HCT116 (cell line): ENCODE measurements around the gene USP50. TPM values are rescaled to one million over a fixed set of nuclear protein-coding genes. Genes with fewer than 3 reads are reported as not detected.

Experiments
- ATAC-seq: fragments of 200-7000 bp; cut with Tn5 transposase; 2 replicates; pipeline ENCODE4 v1.9.1; 2020; ENCODE audit warnings: mild to moderate bottlenecking, moderate library complexity
- BruUV-seq: library from RNA; stranded (reverse); fragments of 400-500 nt; replicated peaks from 2 replicates; lab custom pipeline; 2021; lab: Mats Ljungman, UMichigan
- CTCF ChIA-PET: fragments of 300-600 bp; sonication (Branson Sonifier 250); formaldehyde crosslinking; loops from one replicate; lab custom pipeline; 2021; ENCODE audit warnings: antibody characterized with exemption; lab: Charles Lee
- POLR2A ChIA-PET: fragments of 300-600, 350-600 bp; sonication (Branson Sonifier 250); formaldehyde crosslinking; loops from one replicate; lab custom pipeline; 2021; ENCODE audit warnings: antibody characterized with exemption; lab: Charles Lee
- RAD21 ChIA-PET, 2 experiments: fragments of 300-600 bp; sonication (Branson Sonifier 250); formaldehyde crosslinking; loops; one replicate each; lab custom pipeline; 2023; ENCODE audit warnings: low total read pairs in 2 of 2; ENCODE audit not compliant: uncharacterized antibody in 2 of 2, unreplicated experiment in 2 of 2, low non-redundant PET in 1 of 2; lab: Charles Lee
- DNase-seq: peaks from one replicate; pipeline ENCODE4 v3.0.0-alpha.2; 2010; ENCODE audit warnings: low read depth, low spot score
- H2AFZ ChIP-seq: fragments of 200-600 bp; shearing (Covaris generic), sonication (generic); 2 replicates; pipeline ENCODE4 v1.6.1; 2017; ENCODE audit warnings: low read depth, mixed run types, mixed read lengths, antibody characterized with exemption, low read length; ENCODE audit not compliant: poor library complexity, severe bottlenecking
- H3K27ac ChIP-seq: 2 replicates; pipeline ENCODE4 v1.5.1; 2012; ENCODE audit warnings: low read depth, low read length
- H3K27me3 ChIP-seq: fragments of 200-600 bp; sonication (generic); 2 replicates; pipeline ENCODE4 v1.6.1; 2016; ENCODE audit warnings: mixed run types, low read length, mixed read lengths; ENCODE audit not compliant: insufficient read depth
- H3K36me3 ChIP-seq, 2 experiments: fragments of 200-500 bp in 1 of 2; fragments of 200-600 bp in 1 of 2; sonication (Bioruptor generic) in 1 of 2; sonication (generic) in 1 of 2; 2 replicates each; pipeline versions ENCODE4 v1.5.1 to v1.6.1; 2014 to 2016; ENCODE audit warnings: low read length in 2 of 2, inconsistent platforms in 1 of 2, mixed read lengths in 1 of 2, mixed run types in 1 of 2; ENCODE audit not compliant: insufficient read depth in 2 of 2, control insufficient read depth in 1 of 2
- H3K4me1 ChIP-seq, 2 experiments: fragments of 200-600 bp in 1 of 2; sonication (generic) in 1 of 2; 2 replicates each; pipeline versions ENCODE4 v1.5.1 to v1.6.1; 2012 to 2017; ENCODE audit warnings: low read length in 2 of 2, inconsistent platforms in 1 of 2, mild to moderate bottlenecking in 1 of 2, mixed read lengths in 1 of 2, mixed run types in 1 of 2, moderate library complexity in 1 of 2; ENCODE audit not compliant: insufficient read depth in 2 of 2, control insufficient read depth in 1 of 2
- H3K4me2 ChIP-seq: fragments of 200-600 bp; sonication (generic); 2 replicates; pipeline ENCODE4 v1.6.1; 2017; ENCODE audit warnings: mixed run types, low read length, mixed read lengths
- H3K4me3 ChIP-seq, 2 experiments: fragments of 200-600 bp in 1 of 2; sonication (generic) in 1 of 2; replicated peaks in 1 of 2; 2 replicates each; pipeline ENCODE4 v1.5.1; 2011 to 2016; ENCODE audit warnings: low read length in 2 of 2, control low read depth in 1 of 2, low read depth in 1 of 2, mild to moderate bottlenecking in 1 of 2, mixed read lengths in 1 of 2, mixed run types in 1 of 2
- H3K79me2 ChIP-seq: fragments of 200-600 bp; sonication (generic); 2 replicates; pipeline ENCODE4 v1.6.1; 2017; ENCODE audit warnings: mild to moderate bottlenecking, mixed run types, low read length, moderate library complexity, mixed read lengths; ENCODE audit not compliant: insufficient read depth
- H3K9ac ChIP-seq: fragments of 200-600 bp; sonication (generic); 2 replicates; pipeline ENCODE4 v1.6.1; 2016; ENCODE audit warnings: low read length, mixed read lengths
- H3K9me2 ChIP-seq: fragments of 200-600 bp; sonication (generic), shearing (Covaris generic); 2 replicates; pipeline ENCODE4 v1.6.1; 2017; ENCODE audit warnings: mixed run types, mild to moderate bottlenecking, moderate library complexity; ENCODE audit not compliant: insufficient read depth
- H3K9me3 ChIP-seq, 2 experiments: fragments of 200-500 bp in 1 of 2; fragments of 200-600 bp in 1 of 2; sonication (Bioruptor generic) in 1 of 2; sonication (generic) in 1 of 2; 2 replicates each; pipeline ENCODE4 v1.6.1; 2014 to 2017; ENCODE audit warnings: low read length in 2 of 2, mixed read lengths in 2 of 2, inconsistent platforms in 1 of 2, low read depth in 1 of 2, mild to moderate bottlenecking in 1 of 2, mixed run types in 1 of 2, moderate library complexity in 1 of 2; ENCODE audit not compliant: control insufficient read depth in 1 of 2, insufficient read depth in 1 of 2
- H4K20me1 ChIP-seq: fragments of 200-600 bp; sonication (generic), shearing (Covaris generic); 2 replicates; pipeline ENCODE4 v1.6.1; 2017; ENCODE audit warnings: mixed run types, mild to moderate bottlenecking, moderate library complexity; ENCODE audit not compliant: insufficient read depth
- CBX3 ChIP-seq: IDR thresholded peaks from 2 replicates; pipeline ENCODE4 v1.6.1; 2012; ENCODE audit warnings: low read depth
- CEBPB ChIP-seq: IDR thresholded peaks from 2 replicates; pipeline ENCODE4 v1.6.1; 2012; ENCODE audit warnings: low read depth
- ELF1 ChIP-seq: IDR thresholded peaks from 2 replicates; pipeline ENCODE4 v1.6.1; 2012; ENCODE audit warnings: low read depth, borderline replicate concordance
- EZH2 ChIP-seq: fragments of 200-600 bp; sonication (generic); IDR thresholded peaks from 2 replicates; pipeline ENCODE4 v1.6.1; 2017; ENCODE audit warnings: antibody characterized with exemption, mixed run types
- JUND ChIP-seq: IDR thresholded peaks from 2 replicates; pipeline ENCODE4 v1.6.1; 2012
- POLR2A ChIP-seq: IDR thresholded peaks from 2 replicates; pipeline ENCODE4 v1.7.0; 2011; ENCODE audit warnings: borderline replicate concordance; ENCODE audit not compliant: insufficient read depth, insufficient read length; ENCODE audit errors: extremely low read depth
- POLR2AphosphoS5 ChIP-seq: IDR thresholded peaks from 2 replicates; pipeline ENCODE4 v1.6.1; 2011; ENCODE audit warnings: mild to moderate bottlenecking, low read depth, low read length, moderate library complexity
- SIN3A ChIP-seq: IDR thresholded peaks from 2 replicates; pipeline ENCODE4 v1.6.1; 2012; ENCODE audit warnings: low read depth
- TCF7L2 ChIP-seq: IDR thresholded peaks from 2 replicates; pipeline ENCODE4 v1.7.0; 2011; ENCODE audit warnings: borderline replicate concordance, inconsistent platforms; ENCODE audit not compliant: insufficient read depth, insufficient read length; ENCODE audit errors: extremely low read depth
- ZBTB33 ChIP-seq: IDR thresholded peaks from 2 replicates; pipeline ENCODE4 v1.6.1; 2011; ENCODE audit warnings: mild to moderate bottlenecking, low read length, moderate library complexity; ENCODE audit not compliant: insufficient replicate concordance; ENCODE audit errors: extremely low read depth
- ZNF274 ChIP-seq: fragments of 200-500 bp; sonication (Bioruptor generic); IDR thresholded peaks from 2 replicates; pipeline ENCODE4 v1.6.1; 2014; ENCODE audit warnings: mild to moderate bottlenecking, low read depth, low read length, inconsistent platforms
- intact Hi-C: fragments of 100-400 bp; cut with micrococcal nuclease; formaldehyde crosslinking; loops from 2 replicates; pipeline ENCODE4 v1.10.0; 2022
- total RNA-seq: library from RNA; stranded (reverse); gene quantifications from one replicate; pipeline ENCODE4 v1.2.1, GENCODE V29; 2021; ENCODE audit not compliant: unreplicated experiment
- TF ChIP-seq, protein P1 (sequence below), 3 experiments: fragments of 200-600 bp in 1 of 3; sonication (generic) in 1 of 3; IDR thresholded peaks in 2 of 3; conservative IDR thresholded peaks in 1 of 3; 2 replicates each; pipeline ENCODE4 v1.5.1; 2012 to 2017; ENCODE audit warnings: low read depth in 2 of 3, low read length in 2 of 3, antibody characterized with exemption in 1 of 3, borderline replicate concordance in 1 of 3, control low read depth in 1 of 3, mild to moderate bottlenecking in 1 of 3, mixed read lengths in 1 of 3, mixed run types in 1 of 3, moderate library complexity in 1 of 3; ENCODE audit not compliant: insufficient read depth in 1 of 3
- TF ChIP-seq, protein P2 (sequence below): IDR thresholded peaks from 2 replicates; pipeline ENCODE4 v1.6.1; 2012; ENCODE audit warnings: low read depth

Gene USP50
- total RNA-seq, 1 experiment from 2014 or later = not detected

DNA sequence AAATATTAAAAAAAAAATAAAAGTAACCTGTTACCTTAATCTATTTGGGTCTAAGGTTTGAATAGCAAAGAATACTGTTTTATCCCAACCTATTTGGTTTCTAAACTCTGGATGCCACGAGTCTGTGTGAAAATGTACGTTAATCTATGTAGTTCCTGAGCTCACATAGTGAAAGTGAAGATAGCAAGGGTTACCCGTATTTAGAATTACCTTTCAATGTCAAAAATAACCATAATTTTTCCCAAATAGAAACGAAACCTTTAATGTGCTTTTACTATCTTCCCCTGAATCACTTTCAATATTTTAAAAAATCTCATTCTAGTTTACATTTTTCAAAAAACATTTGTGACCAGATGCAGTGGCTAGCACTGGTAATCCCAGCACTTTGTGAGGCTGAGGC lies 5.8 kb upstream of the USP50 start:
- POLR2A ChIA-PET = no interaction called here
- ATAC-seq (no peak), DNase-seq (no peak)
- Histone ChIP-seq H2AFZ (no peak overlapping the region), H3K79me2 (no peaks in the 10 kb centered on the region), H3K9me2 (no peaks in the 10 kb centered on the region), H3K4me3 (no peak overlapping the region), H3K36me3 (no peaks in the 10 kb centered on the region), H3K27ac (no peak overlapping the region), H3K9me3 (no peaks in the 10 kb centered on the region), H3K4me1 (no peaks in the 10 kb centered on the region), H3K9ac (no peak overlapping the region), H3K27me3 (no peaks in the 10 kb centered on the region), H3K4me2 (no peak overlapping the region), H4K20me1 (no peaks in the 10 kb centered on the region)
- RAD21 ChIA-PET = no interaction called here
- no TSS peak for BruUV-seq
- intact Hi-C loops = no loop called here
- CTCF ChIA-PET = no interaction called here
- TF ChIP-seq ZNF274 = no peak
- TF ChIP-seq, protein P1, sequence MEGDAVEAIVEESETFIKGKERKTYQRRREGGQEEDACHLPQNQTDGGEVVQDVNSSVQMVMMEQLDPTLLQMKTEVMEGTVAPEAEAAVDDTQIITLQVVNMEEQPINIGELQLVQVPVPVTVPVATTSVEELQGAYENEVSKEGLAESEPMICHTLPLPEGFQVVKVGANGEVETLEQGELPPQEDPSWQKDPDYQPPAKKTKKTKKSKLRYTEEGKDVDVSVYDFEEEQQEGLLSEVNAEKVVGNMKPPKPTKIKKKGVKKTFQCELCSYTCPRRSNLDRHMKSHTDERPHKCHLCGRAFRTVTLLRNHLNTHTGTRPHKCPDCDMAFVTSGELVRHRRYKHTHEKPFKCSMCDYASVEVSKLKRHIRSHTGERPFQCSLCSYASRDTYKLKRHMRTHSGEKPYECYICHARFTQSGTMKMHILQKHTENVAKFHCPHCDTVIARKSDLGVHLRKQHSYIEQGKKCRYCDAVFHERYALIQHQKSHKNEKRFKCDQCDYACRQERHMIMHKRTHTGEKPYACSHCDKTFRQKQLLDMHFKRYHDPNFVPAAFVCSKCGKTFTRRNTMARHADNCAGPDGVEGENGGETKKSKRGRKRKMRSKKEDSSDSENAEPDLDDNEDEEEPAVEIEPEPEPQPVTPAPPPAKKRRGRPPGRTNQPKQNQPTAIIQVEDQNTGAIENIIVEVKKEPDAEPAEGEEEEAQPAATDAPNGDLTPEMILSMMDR (IDR thresholded peaks at IDR 0.05 in 2 of 3, conservative IDR thresholded peaks at IDR 0.05 in 1 of 3; ENCODE audit: borderline replicate concordance in 1 of 3, insufficient read depth in 1 of 3, low read depth in 2 of 3, low read length in 2 of 3) = no peak
- TF ChIP-seq CEBPB = no peak
- no peak for TF ChIP-seq TCF7L2
- no peak for TF ChIP-seq POLR2AphosphoS5
- TF ChIP-seq POLR2A = no peak
- no peak for TF ChIP-seq JUND
- no peak for TF ChIP-seq EZH2
- TF ChIP-seq, protein P2, sequence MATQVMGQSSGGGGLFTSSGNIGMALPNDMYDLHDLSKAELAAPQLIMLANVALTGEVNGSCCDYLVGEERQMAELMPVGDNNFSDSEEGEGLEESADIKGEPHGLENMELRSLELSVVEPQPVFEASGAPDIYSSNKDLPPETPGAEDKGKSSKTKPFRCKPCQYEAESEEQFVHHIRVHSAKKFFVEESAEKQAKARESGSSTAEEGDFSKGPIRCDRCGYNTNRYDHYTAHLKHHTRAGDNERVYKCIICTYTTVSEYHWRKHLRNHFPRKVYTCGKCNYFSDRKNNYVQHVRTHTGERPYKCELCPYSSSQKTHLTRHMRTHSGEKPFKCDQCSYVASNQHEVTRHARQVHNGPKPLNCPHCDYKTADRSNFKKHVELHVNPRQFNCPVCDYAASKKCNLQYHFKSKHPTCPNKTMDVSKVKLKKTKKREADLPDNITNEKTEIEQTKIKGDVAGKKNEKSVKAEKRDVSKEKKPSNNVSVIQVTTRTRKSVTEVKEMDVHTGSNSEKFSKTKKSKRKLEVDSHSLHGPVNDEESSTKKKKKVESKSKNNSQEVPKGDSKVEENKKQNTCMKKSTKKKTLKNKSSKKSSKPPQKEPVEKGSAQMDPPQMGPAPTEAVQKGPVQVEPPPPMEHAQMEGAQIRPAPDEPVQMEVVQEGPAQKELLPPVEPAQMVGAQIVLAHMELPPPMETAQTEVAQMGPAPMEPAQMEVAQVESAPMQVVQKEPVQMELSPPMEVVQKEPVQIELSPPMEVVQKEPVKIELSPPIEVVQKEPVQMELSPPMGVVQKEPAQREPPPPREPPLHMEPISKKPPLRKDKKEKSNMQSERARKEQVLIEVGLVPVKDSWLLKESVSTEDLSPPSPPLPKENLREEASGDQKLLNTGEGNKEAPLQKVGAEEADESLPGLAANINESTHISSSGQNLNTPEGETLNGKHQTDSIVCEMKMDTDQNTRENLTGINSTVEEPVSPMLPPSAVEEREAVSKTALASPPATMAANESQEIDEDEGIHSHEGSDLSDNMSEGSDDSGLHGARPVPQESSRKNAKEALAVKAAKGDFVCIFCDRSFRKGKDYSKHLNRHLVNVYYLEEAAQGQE = no peak
- no peak for TF ChIP-seq ZBTB33
- TF ChIP-seq SIN3A = no peak
- no peak for TF ChIP-seq CBX3
- no peak for TF ChIP-seq ELF1
